Neural cell (in vitro differentiated cells): ENCODE data around the gene CELF4. TPM values are rescaled to one million over a fixed set of nuclear protein-coding genes. Genes with fewer than 3 reads are reported as not detected.

Experiments
- H2AFZ ChIP-seq: fragments of 200-600, 300-800 bp; sonication (generic), shearing (Covaris generic); 2 replicates; pipeline ENCODE4 v1.6.0; 2014; ENCODE audit warnings: low read depth, mild to moderate bottlenecking, antibody characterized with exemption, low read length, moderate library complexity
- H3F3A ChIP-seq: fragments of 200-600 bp; shearing (Covaris generic); 2 replicates; pipeline ENCODE4 v1.6.1; 2016; ENCODE audit warnings: mild to moderate bottlenecking, moderate library complexity, mixed read lengths, antibody characterized with exemption, low read length; ENCODE audit not compliant: insufficient read depth, poor library complexity, severe bottlenecking
- H3K27ac ChIP-seq: fragments of 200-600, 300-800 bp; sonication (generic), shearing (Covaris generic); 2 replicates; pipeline ENCODE4 v1.5.1; 2014; ENCODE audit warnings: mild to moderate bottlenecking, low read length, moderate library complexity
- H3K27me3 ChIP-seq: fragments of 300-800, 200-600 bp; sonication (generic), shearing (Covaris generic); 2 replicates; pipeline ENCODE4 v1.6.0; 2014; ENCODE audit warnings: mild to moderate bottlenecking, low read depth, low read length, moderate library complexity; ENCODE audit not compliant: insufficient read depth
- H3K36me3 ChIP-seq: fragments of 300-800, 200-600 bp; sonication (generic), shearing (Covaris generic); 2 replicates; pipeline ENCODE4 v1.5.1; 2014; ENCODE audit warnings: mild to moderate bottlenecking, antibody characterized with exemption, low read length, moderate library complexity; ENCODE audit not compliant: insufficient read depth
- H3K4me2 ChIP-seq: fragments of 300-800, 200-600 bp; sonication (generic), shearing (Covaris generic); 2 replicates; pipeline ENCODE4 v1.6.0; 2014; ENCODE audit warnings: mild to moderate bottlenecking, low read length
- H3K4me3 ChIP-seq: fragments of 300-800, 200-600 bp; sonication (generic), shearing (Covaris generic); 2 replicates; pipeline ENCODE4 v1.5.1; 2014; ENCODE audit warnings: mild to moderate bottlenecking, low read length, moderate library complexity
- H3K79me2 ChIP-seq: fragments of 200-600 bp; shearing (Covaris generic); replicated peaks from 2 replicates; pipeline ENCODE4 v1.6.0; 2014; ENCODE audit warnings: mild to moderate bottlenecking, low read length, moderate library complexity; ENCODE audit not compliant: insufficient read depth
- H3K9ac ChIP-seq: fragments of 300-800, 200-600 bp; sonication (generic), shearing (Covaris generic); 2 replicates; pipeline ENCODE4 v1.6.1; 2016; ENCODE audit warnings: mild to moderate bottlenecking, low read length, mixed read lengths
- H3K9me2 ChIP-seq: fragments of 200-600 bp; shearing (Covaris generic); 2 replicates; pipeline ENCODE4 v1.6.1; 2016; ENCODE audit warnings: mild to moderate bottlenecking, low read length, mixed read lengths; ENCODE audit not compliant: insufficient read depth
- H3K9me3 ChIP-seq: fragments of 200-600, 300-800 bp; sonication (generic), shearing (Covaris generic); 2 replicates; pipeline ENCODE4 v1.6.1; 2016; ENCODE audit warnings: mild to moderate bottlenecking, mixed run types, low read length, moderate library complexity, mixed read lengths
- H4K20me1 ChIP-seq: fragments of 200-600 bp; shearing (Covaris generic); 2 replicates; pipeline ENCODE4 v1.6.1; 2016; ENCODE audit warnings: mild to moderate bottlenecking, mixed run types; ENCODE audit not compliant: insufficient read depth
- EP300 ChIP-seq: fragments of 450-650 bp; conservative IDR thresholded peaks from 2 replicates; pipeline ENCODE4 v1.6.1; 2014; ENCODE audit warnings: antibody characterized with exemption, mild to moderate bottlenecking, moderate library complexity; ENCODE audit not compliant: poor library complexity, severe bottlenecking
- EZH2 ChIP-seq: fragments of 200-600, 300-800 bp; shearing (Covaris generic), sonication (generic); IDR thresholded peaks from 2 replicates; pipeline ENCODE4 v1.6.1; 2014; ENCODE audit warnings: antibody characterized with exemption, low read length, borderline replicate concordance, mild to moderate bottlenecking; ENCODE audit not compliant: insufficient read depth, poor library complexity, severe bottlenecking
- MXI1 ChIP-seq: fragments of 450-650 bp; conservative IDR thresholded peaks from 2 replicates; pipeline ENCODE4 v1.6.1; 2014; ENCODE audit warnings: antibody characterized with exemption, mild to moderate bottlenecking; ENCODE audit not compliant: poor library complexity, severe bottlenecking
- POLR2AphosphoS5 ChIP-seq: IDR thresholded peaks from 2 replicates; pipeline ENCODE4 v1.6.1; 2012
- RAD21 ChIP-seq: fragments of 450-650 bp; conservative IDR thresholded peaks from 2 replicates; pipeline ENCODE4 v1.6.1; 2014; ENCODE audit warnings: antibody characterized with exemption, mild to moderate bottlenecking, moderate library complexity
- SMC3 ChIP-seq: fragments of 450-650 bp; conservative IDR thresholded peaks from 2 replicates; pipeline ENCODE4 v1.6.1; 2014; ENCODE audit warnings: antibody characterized with exemption, mild to moderate bottlenecking, moderate library complexity; ENCODE audit not compliant: poor library complexity
- TAF1 ChIP-seq: IDR thresholded peaks from 2 replicates; pipeline ENCODE4 v1.6.1; 2012; ENCODE audit warnings: low read depth
- polyA plus RNA-seq: library from polyadenylated mRNA; depleted of rRNA; stranded (reverse); fragments of >200 nt; gene quantifications from 2 replicates; pipeline ENCODE4 v1.2.3, GENCODE V29; 2014
- TF ChIP-seq, protein P1 (sequence below): fragments of 450-650 bp; IDR thresholded peaks from 2 replicates; pipeline ENCODE4 v1.5.1; 2014; ENCODE audit warnings: antibody characterized with exemption, mild to moderate bottlenecking, moderate library complexity; ENCODE audit not compliant: poor library complexity, severe bottlenecking
- TF ChIP-seq, protein P2 (sequence below): IDR thresholded peaks from 2 replicates; pipeline ENCODE4 v1.6.1; 2012; ENCODE audit warnings: borderline replicate concordance

The CELF4 gene
- polyA plus RNA-seq, 1 donor from 2014 or later: 191 TPM

GRCh38 chr18:37546651-37547050 lies 18.9 kb downstream of the CELF4 start:
- Histone ChIP-seq H3K4me2 (no peak overlapping the region), H3K79me2 (peaks cover 52% of the 10 kb centered on the region), H3F3A (no peaks in the 10 kb centered on the region), H3K9me2 (no peaks in the 10 kb centered on the region), H4K20me1 (peaks cover 38% of the 10 kb centered on the region), H3K9ac (no peak overlapping the region), H3K4me3 (peak overlapping the region; percentile 5), H3K27ac (no peak overlapping the region), H3K36me3 (no peaks in the 10 kb centered on the region), H3K9me3 (no peaks in the 10 kb centered on the region), H3K27me3 (no peaks in the 10 kb centered on the region), H2AFZ (no peak overlapping the region)
- no peak for TF ChIP-seq TAF1
- no peak for TF ChIP-seq MXI1
- TF ChIP-seq, protein P1, sequence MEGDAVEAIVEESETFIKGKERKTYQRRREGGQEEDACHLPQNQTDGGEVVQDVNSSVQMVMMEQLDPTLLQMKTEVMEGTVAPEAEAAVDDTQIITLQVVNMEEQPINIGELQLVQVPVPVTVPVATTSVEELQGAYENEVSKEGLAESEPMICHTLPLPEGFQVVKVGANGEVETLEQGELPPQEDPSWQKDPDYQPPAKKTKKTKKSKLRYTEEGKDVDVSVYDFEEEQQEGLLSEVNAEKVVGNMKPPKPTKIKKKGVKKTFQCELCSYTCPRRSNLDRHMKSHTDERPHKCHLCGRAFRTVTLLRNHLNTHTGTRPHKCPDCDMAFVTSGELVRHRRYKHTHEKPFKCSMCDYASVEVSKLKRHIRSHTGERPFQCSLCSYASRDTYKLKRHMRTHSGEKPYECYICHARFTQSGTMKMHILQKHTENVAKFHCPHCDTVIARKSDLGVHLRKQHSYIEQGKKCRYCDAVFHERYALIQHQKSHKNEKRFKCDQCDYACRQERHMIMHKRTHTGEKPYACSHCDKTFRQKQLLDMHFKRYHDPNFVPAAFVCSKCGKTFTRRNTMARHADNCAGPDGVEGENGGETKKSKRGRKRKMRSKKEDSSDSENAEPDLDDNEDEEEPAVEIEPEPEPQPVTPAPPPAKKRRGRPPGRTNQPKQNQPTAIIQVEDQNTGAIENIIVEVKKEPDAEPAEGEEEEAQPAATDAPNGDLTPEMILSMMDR: no peak
- TF ChIP-seq POLR2AphosphoS5: no peak
- no peak for TF ChIP-seq EP300
- TF ChIP-seq SMC3: no peak
- TF ChIP-seq, protein P2, sequence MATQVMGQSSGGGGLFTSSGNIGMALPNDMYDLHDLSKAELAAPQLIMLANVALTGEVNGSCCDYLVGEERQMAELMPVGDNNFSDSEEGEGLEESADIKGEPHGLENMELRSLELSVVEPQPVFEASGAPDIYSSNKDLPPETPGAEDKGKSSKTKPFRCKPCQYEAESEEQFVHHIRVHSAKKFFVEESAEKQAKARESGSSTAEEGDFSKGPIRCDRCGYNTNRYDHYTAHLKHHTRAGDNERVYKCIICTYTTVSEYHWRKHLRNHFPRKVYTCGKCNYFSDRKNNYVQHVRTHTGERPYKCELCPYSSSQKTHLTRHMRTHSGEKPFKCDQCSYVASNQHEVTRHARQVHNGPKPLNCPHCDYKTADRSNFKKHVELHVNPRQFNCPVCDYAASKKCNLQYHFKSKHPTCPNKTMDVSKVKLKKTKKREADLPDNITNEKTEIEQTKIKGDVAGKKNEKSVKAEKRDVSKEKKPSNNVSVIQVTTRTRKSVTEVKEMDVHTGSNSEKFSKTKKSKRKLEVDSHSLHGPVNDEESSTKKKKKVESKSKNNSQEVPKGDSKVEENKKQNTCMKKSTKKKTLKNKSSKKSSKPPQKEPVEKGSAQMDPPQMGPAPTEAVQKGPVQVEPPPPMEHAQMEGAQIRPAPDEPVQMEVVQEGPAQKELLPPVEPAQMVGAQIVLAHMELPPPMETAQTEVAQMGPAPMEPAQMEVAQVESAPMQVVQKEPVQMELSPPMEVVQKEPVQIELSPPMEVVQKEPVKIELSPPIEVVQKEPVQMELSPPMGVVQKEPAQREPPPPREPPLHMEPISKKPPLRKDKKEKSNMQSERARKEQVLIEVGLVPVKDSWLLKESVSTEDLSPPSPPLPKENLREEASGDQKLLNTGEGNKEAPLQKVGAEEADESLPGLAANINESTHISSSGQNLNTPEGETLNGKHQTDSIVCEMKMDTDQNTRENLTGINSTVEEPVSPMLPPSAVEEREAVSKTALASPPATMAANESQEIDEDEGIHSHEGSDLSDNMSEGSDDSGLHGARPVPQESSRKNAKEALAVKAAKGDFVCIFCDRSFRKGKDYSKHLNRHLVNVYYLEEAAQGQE: no peak
- TF ChIP-seq RAD21: no peak
- no peak for TF ChIP-seq EZH2

DNA sequence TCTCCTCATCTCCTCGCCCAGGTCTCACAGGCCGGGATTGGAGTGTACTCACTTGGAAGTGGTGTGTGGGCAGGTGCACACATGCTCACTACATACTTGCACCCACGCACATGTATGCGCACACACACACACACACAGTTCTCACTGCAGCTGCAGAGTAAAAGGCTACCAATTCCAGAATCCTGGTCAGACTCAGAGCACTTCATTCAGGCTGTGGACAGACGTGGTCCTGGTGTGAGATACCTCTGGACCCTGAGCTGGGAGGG lies 19.4 kb downstream of the CELF4 start:
- H3K4me2 ChIP-seq: no peak overlapping the region
- TF ChIP-seq EZH2: no peak
- no peak for TF ChIP-seq SMC3
- TF ChIP-seq, protein P1: no peak
- no peak for TF ChIP-seq TAF1
- no peak for TF ChIP-seq POLR2AphosphoS5
- TF ChIP-seq MXI1: no peak
- H2AFZ ChIP-seq: no peak overlapping the region
- no peaks in the 10 kb centered on the region for H3K27me3 ChIP-seq
- no peak overlapping the region for H3K27ac ChIP-seq
- peaks cover 52% of the 10 kb centered on the region for H3K79me2 ChIP-seq
- H3F3A ChIP-seq: no peaks in the 10 kb centered on the region
- no peaks in the 10 kb centered on the region for H3K36me3 ChIP-seq
- peaks cover 37% of the 10 kb centered on the region for H4K20me1 ChIP-seq
- H3K9ac ChIP-seq: no peak overlapping the region
- peak overlapping the region; percentile 5 for H3K4me3 ChIP-seq
- no peaks in the 10 kb centered on the region for H3K9me2 ChIP-seq
- no peaks in the 10 kb centered on the region for H3K9me3 ChIP-seq
